WTC11 (cell line): ENCODE results near the gene LGI4. TPM values are rescaled to one million over a fixed set of nuclear protein-coding genes. Genes with fewer than 3 reads are reported as not detected.

Source experiments
- ATAC-seq: fragments of 200-7000 bp; cut with Tn5 transposase; 2 replicates; pipeline ENCODE4 v1.10.0; 2021; ENCODE audit warnings: mild to moderate bottlenecking, moderate library complexity
- CTCF ChIA-PET: fragments of 300-600 bp; sonication (Branson Sonifier 250); formaldehyde crosslinking; loops from one replicate; lab custom pipeline; 2021; ENCODE audit warnings: antibody characterized with exemption; lab: Charles Lee
- POLR2A ChIA-PET: fragments of 350-600 bp; sonication (Branson Sonifier 250); formaldehyde crosslinking; loops from one replicate; lab custom pipeline; 2021; ENCODE audit warnings: antibody characterized with exemption; lab: Charles Lee
- DNase-seq: peaks from one replicate; pipeline ENCODE4 v3.0.0; 2021; ENCODE audit warnings: low spot score
- H3K27ac Mint-ChIP-seq: 2 replicates; pipeline ENCODE4 v1.8.0; 2021; ENCODE audit warnings: mixed read lengths
- H3K27me3 Mint-ChIP-seq: 2 replicates; pipeline ENCODE4 v1.8.0; 2021; ENCODE audit warnings: low read depth, mild to moderate bottlenecking, moderate library complexity, mixed read lengths
- H3K36me3 Mint-ChIP-seq: 2 replicates; pipeline ENCODE4 v1.8.0; 2021; ENCODE audit warnings: mixed read lengths
- H3K4me1 Mint-ChIP-seq: 2 replicates; pipeline ENCODE4 v1.8.0; 2022; ENCODE audit warnings: mixed read lengths
- H3K4me3 Mint-ChIP-seq: 2 replicates; pipeline ENCODE4 v1.8.0; 2021; ENCODE audit warnings: mild to moderate bottlenecking, moderate library complexity, mixed read lengths
- H3K9me3 Mint-ChIP-seq: 2 replicates; pipeline ENCODE4 v1.8.0; 2021; ENCODE audit warnings: mixed read lengths
- ATF1 ChIP-seq: sonication (generic); formaldehyde crosslinking; IDR thresholded peaks from 2 replicates; pipeline ENCODE4 v1.8.1; 2023; ENCODE audit warnings: mild to moderate bottlenecking, moderate library complexity, missing genetic modification reagents
- EMX1 ChIP-seq: fragments of 250-450 bp; sonication (Bioruptor Pico); IDR thresholded peaks from 2 replicates; pipeline ENCODE4 v1.8.0; 2021; ENCODE audit warnings: mild to moderate bottlenecking
- FOXJ3 ChIP-seq: sonication (generic); formaldehyde crosslinking; IDR thresholded peaks from 2 replicates; pipeline ENCODE4 v1.9.0; 2021; ENCODE audit warnings: missing genetic modification reagents, mild to moderate bottlenecking, borderline replicate concordance
- FOXK1 ChIP-seq: sonication (generic); formaldehyde crosslinking; IDR thresholded peaks from 2 replicates; pipeline ENCODE4 v1.8.0; 2022; ENCODE audit warnings: mild to moderate bottlenecking, moderate library complexity, missing genetic modification reagents
- GABPB1 ChIP-seq: sonication (generic); formaldehyde crosslinking; IDR thresholded peaks from 2 replicates; pipeline ENCODE4 v1.8.1; 2023; ENCODE audit warnings: mild to moderate bottlenecking, missing genetic modification reagents
- GRHL2 ChIP-seq: fragments of 250-450 bp; sonication (Bioruptor Pico); IDR thresholded peaks from 2 replicates; pipeline ENCODE4 v1.8.0; 2022; ENCODE audit warnings: mild to moderate bottlenecking, moderate library complexity; ENCODE audit not compliant: insufficient replicate concordance, severe bottlenecking
- MXD4 ChIP-seq: fragments of 250-450 bp; sonication (Bioruptor Pico); IDR thresholded peaks from 2 replicates; pipeline ENCODE4 v1.8.0; 2021; ENCODE audit warnings: mild to moderate bottlenecking, moderate library complexity, borderline replicate concordance
- NR3C1 ChIP-seq: sonication (generic); formaldehyde crosslinking; conservative IDR thresholded peaks from 2 replicates; pipeline ENCODE4 v1.8.1; 2023; ENCODE audit warnings: low read depth, mild to moderate bottlenecking, missing genetic modification reagents
- RORB ChIP-seq: fragments of 250-450 bp; sonication (Bioruptor Pico); IDR thresholded peaks from 2 replicates; pipeline ENCODE4 v1.9.0; 2021; ENCODE audit warnings: mild to moderate bottlenecking
- TEAD1 ChIP-seq: sonication (generic); formaldehyde crosslinking; IDR thresholded peaks from 2 replicates; pipeline ENCODE4 v1.8.0; 2022; ENCODE audit warnings: mild to moderate bottlenecking, missing genetic modification reagents
- total RNA-seq: library from RNA; stranded (reverse); gene quantifications from 3 replicates; pipeline ENCODE4 v1.2.3, GENCODE V29; 2021
- TF ChIP-seq, protein P1 (sequence below): sonication (generic); formaldehyde crosslinking; IDR thresholded peaks from 2 replicates; pipeline ENCODE4 v1.8.0; 2023; ENCODE audit warnings: mild to moderate bottlenecking, missing genetic modification reagents
- TF ChIP-seq, protein P2 (sequence below): sonication (generic); formaldehyde crosslinking; IDR thresholded peaks from 2 replicates; pipeline ENCODE4 v1.8.1; 2023; ENCODE audit warnings: mild to moderate bottlenecking, missing genetic modification reagents
- TF ChIP-seq, protein P3 (sequence below): sonication (generic); formaldehyde crosslinking; IDR thresholded peaks from 2 replicates; pipeline ENCODE4 v1.8.1; 2023; ENCODE audit warnings: mild to moderate bottlenecking, missing genetic modification reagents, moderate library complexity
- TF ChIP-seq, protein P4 (sequence below): sonication (generic); formaldehyde crosslinking; IDR thresholded peaks from 2 replicates; pipeline ENCODE4 v1.8.0; 2022; ENCODE audit warnings: mild to moderate bottlenecking, missing genetic modification reagents
- TF ChIP-seq, protein P5 (sequence below): sonication (generic); formaldehyde crosslinking; IDR thresholded peaks from 2 replicates; pipeline ENCODE4 v1.8.0; 2022; ENCODE audit warnings: mild to moderate bottlenecking, missing genetic modification reagents
- TF ChIP-seq, protein P6 (sequence below): sonication (generic); formaldehyde crosslinking; IDR thresholded peaks from 2 replicates; pipeline ENCODE4 v1.8.1; 2023; ENCODE audit warnings: mild to moderate bottlenecking, moderate library complexity, missing genetic modification reagents
- TF ChIP-seq, protein P7 (sequence below): sonication (generic); formaldehyde crosslinking; IDR thresholded peaks from 2 replicates; pipeline ENCODE4 v1.8.1; 2022; ENCODE audit warnings: low read depth, missing genetic modification reagents, borderline replicate concordance

LGI4 gene
- total RNA-seq, 1 experiment from 2014 or later, result 14.2 TPM

DNA sequence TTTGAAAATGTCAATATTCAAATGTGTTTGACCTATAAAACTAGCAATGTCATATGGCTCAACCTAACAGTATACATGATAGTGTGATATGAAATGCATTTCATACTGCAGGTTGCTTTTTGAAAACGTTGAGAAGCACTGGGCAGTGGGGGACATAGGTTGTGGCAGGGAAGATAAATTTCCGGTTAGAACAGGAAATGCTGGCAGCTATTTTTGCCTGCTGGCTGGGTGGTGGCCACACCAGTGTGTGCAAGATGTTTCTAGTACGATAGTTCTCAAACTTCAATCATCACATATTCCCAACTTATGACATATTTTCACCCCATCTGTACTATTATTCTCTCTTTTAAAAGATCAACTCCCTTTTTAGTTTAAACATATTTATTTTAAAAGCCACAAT is 36.9 kb upstream of the LGI4 start (continued):
- TF ChIP-seq, protein P1, sequence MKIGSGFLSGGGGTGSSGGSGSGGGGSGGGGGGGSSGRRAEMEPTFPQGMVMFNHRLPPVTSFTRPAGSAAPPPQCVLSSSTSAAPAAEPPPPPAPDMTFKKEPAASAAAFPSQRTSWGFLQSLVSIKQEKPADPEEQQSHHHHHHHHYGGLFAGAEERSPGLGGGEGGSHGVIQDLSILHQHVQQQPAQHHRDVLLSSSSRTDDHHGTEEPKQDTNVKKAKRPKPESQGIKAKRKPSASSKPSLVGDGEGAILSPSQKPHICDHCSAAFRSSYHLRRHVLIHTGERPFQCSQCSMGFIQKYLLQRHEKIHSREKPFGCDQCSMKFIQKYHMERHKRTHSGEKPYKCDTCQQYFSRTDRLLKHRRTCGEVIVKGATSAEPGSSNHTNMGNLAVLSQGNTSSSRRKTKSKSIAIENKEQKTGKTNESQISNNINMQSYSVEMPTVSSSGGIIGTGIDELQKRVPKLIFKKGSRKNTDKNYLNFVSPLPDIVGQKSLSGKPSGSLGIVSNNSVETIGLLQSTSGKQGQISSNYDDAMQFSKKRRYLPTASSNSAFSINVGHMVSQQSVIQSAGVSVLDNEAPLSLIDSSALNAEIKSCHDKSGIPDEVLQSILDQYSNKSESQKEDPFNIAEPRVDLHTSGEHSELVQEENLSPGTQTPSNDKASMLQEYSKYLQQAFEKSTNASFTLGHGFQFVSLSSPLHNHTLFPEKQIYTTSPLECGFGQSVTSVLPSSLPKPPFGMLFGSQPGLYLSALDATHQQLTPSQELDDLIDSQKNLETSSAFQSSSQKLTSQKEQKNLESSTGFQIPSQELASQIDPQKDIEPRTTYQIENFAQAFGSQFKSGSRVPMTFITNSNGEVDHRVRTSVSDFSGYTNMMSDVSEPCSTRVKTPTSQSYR (CRISPR knock-in tag), result no peak
- TF ChIP-seq ATF1 (CRISPR knock-in tag), result no peak
- TF ChIP-seq FOXJ3, result no peak
- TF ChIP-seq GABPB1 (CRISPR knock-in tag), result no peak
- no peak for TF ChIP-seq EMX1 (CRISPR knock-in tag)
- TF ChIP-seq, protein P2, sequence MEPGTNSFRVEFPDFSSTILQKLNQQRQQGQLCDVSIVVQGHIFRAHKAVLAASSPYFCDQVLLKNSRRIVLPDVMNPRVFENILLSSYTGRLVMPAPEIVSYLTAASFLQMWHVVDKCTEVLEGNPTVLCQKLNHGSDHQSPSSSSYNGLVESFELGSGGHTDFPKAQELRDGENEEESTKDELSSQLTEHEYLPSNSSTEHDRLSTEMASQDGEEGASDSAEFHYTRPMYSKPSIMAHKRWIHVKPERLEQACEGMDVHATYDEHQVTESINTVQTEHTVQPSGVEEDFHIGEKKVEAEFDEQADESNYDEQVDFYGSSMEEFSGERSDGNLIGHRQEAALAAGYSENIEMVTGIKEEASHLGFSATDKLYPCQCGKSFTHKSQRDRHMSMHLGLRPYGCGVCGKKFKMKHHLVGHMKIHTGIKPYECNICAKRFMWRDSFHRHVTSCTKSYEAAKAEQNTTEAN (CRISPR knock-in tag), result no peak
- TF ChIP-seq NR3C1 (CRISPR knock-in tag), result no peak
- no peak for TF ChIP-seq FOXK1 (CRISPR knock-in tag)
- TF ChIP-seq, protein P3, sequence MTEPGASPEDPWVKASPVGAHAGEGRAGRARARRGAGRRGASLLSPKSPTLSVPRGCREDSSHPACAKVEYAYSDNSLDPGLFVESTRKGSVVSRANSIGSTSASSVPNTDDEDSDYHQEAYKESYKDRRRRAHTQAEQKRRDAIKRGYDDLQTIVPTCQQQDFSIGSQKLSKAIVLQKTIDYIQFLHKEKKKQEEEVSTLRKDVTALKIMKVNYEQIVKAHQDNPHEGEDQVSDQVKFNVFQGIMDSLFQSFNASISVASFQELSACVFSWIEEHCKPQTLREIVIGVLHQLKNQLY (CRISPR knock-in tag), result no peak

DNA sequence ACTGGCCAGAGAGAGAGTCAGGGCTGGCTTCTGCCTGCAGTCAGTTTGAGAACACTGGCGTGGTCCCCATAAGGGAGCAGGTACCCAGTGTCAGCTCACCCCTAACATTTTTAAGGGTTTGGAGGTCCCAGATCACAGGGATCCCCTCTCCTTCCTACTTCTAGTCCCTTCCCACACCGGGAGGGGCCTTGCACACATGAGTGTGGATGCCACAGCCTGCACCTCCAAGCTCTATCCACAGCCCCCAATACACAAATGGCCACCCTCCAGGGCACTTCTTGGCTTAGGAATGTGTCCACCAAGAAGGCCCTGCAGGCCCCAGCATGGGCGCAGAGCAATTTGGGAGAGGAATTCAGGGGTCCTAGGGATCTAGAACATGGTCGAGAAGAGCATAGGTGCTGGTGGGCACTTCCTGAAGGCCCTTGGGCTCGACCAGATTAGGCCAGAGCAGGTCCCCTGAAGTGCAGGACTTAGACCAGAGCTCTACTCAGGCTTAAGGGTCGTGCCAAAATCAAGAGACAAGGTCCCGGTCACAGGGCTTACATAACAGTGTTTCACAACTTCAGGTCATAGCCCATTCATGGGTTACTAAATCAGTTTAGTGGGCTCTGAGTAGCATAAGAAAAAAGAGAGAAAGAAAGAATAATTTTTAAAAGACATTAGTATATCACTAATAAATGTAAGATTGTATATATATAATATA is 35.7 kb upstream of the LGI4 start:
- ATAC-seq, result no peak
- Mint-ChIP-seq H3K27me3 (no peaks in the 10 kb centered on the region), H3K36me3 (peaks cover 24% of the 10 kb centered on the region), H3K9me3 (peaks cover 13% of the 10 kb centered on the region), H3K4me3 (no peak overlapping the region), H3K4me1 (no peaks in the 10 kb centered on the region; the same call in 1 of the 2 replicates), H3K27ac (no peak overlapping the region)
- ChIA-PET CTCF (interaction anchor here (0.5 kb wide), 1 partner anchor 58 kb away, joined by 3 read pairs; the partner anchor contains the start of gene FAM187B), POLR2A (no interaction called here)
- TF ChIP-seq, protein P4, sequence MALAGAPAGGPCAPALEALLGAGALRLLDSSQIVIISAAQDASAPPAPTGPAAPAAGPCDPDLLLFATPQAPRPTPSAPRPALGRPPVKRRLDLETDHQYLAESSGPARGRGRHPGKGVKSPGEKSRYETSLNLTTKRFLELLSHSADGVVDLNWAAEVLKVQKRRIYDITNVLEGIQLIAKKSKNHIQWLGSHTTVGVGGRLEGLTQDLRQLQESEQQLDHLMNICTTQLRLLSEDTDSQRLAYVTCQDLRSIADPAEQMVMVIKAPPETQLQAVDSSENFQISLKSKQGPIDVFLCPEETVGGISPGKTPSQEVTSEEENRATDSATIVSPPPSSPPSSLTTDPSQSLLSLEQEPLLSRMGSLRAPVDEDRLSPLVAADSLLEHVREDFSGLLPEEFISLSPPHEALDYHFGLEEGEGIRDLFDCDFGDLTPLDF (CRISPR knock-in tag), result no peak
- TF ChIP-seq, protein P5, sequence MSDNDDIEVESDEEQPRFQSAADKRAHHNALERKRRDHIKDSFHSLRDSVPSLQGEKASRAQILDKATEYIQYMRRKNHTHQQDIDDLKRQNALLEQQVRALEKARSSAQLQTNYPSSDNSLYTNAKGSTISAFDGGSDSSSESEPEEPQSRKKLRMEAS, result no peak
- TF ChIP-seq FOXJ3, result no peak
- no peak for TF ChIP-seq TEAD1 (CRISPR knock-in tag)
- no peak for TF ChIP-seq MXD4 (CRISPR knock-in tag)
- TF ChIP-seq GRHL2 (CRISPR knock-in tag), result no peak
- no peak for TF ChIP-seq RORB (CRISPR knock-in tag)
- TF ChIP-seq, protein P6, sequence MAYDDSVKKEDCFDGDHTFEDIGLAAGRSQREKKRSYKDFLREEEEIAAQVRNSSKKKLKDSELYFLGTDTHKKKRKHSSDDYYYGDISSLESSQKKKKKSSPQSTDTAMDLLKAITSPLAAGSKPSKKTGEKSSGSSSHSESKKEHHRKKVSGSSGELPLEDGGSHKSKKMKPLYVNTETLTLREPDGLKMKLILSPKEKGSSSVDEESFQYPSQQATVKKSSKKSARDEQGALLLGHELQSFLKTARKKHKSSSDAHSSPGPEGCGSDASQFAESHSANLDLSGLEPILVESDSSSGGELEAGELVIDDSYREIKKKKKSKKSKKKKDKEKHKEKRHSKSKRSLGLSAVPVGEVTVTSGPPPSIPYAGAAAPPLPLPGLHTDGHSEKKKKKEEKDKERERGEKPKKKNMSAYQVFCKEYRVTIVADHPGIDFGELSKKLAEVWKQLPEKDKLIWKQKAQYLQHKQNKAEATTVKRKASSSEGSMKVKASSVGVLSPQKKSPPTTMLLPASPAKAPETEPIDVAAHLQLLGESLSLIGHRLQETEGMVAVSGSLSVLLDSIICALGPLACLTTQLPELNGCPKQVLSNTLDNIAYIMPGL (CRISPR knock-in tag), result no peak
- TF ChIP-seq, protein P7, sequence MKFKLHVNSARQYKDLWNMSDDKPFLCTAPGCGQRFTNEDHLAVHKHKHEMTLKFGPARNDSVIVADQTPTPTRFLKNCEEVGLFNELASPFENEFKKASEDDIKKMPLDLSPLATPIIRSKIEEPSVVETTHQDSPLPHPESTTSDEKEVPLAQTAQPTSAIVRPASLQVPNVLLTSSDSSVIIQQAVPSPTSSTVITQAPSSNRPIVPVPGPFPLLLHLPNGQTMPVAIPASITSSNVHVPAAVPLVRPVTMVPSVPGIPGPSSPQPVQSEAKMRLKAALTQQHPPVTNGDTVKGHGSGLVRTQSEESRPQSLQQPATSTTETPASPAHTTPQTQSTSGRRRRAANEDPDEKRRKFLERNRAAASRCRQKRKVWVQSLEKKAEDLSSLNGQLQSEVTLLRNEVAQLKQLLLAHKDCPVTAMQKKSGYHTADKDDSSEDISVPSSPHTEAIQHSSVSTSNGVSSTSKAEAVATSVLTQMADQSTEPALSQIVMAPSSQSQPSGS (CRISPR knock-in tag), result no peak
- DNase-seq, result no peak
